K562 (cell line): ENCODE measurements around the gene GPR37L1. TPM values are rescaled to one million over a fixed set of nuclear protein-coding genes. Genes with fewer than 3 reads are reported as not detected.

ENCODE experiments used
- ATAC-seq: fragments of 200-7000 bp; cut with Tn5 transposase; 3 replicates; pipeline ENCODE4 v1.9.1; 2020; ENCODE audit warnings: moderate library complexity
- BruUV-seq: library from RNA; stranded (reverse); fragments of 400-500 nt; replicated peaks from 2 replicates; lab custom pipeline; 2021; lab: Mats Ljungman, UMichigan
- CTCF ChIA-PET: fragments of 300-600 bp; formaldehyde crosslinking; extraction: SDS; loops from one replicate; lab custom pipeline; 2021; ENCODE audit warnings: low intra/inter-chr PET ratio; lab: Yijun Ruan, JAX
- POLR2A ChIA-PET: fragments of 300-600, 350-650 bp; sonication (Branson Sonifier 250); formaldehyde crosslinking; extraction: SDS; loops from one replicate; lab custom pipeline; 2021; ENCODE audit warnings: antibody characterized with exemption, inconsistent platforms; lab: Yijun Ruan, JAX
- DNase-seq, 4 experiments: peaks; one replicate each; pipeline versions ENCODE4 v3.0.0 to v3.0.0-alpha.2; 2011 to 2018; ENCODE audit warnings: low spot score in 3 of 4, mixed read lengths in 3 of 4; ENCODE audit errors: extremely low read depth in 1 of 4
- FAIRE-seq: peaks from 2 replicates; lab custom pipeline; 2011; peaks lifted over from hg19 to GRCh38; lab: Jason Lieb, UNC
- H2AFZ ChIP-seq: 2 replicates; pipeline ENCODE4 v1.6.0; 2011; ENCODE audit warnings: low read depth, low read length, control low read depth, inconsistent platforms
- H3K27ac ChIP-seq: fragments of 200-600 bp; 3 replicates; pipeline ENCODE4 v1.8.0; 2011; ENCODE audit warnings: low read depth, mild to moderate bottlenecking, control low read depth, inconsistent platforms, low read length, moderate library complexity, mixed read lengths; ENCODE audit errors: extremely low read depth
- H3K27me3 ChIP-seq, 2 experiments: fragments of 300-600 bp in 1 of 2; 2 replicates in 1 of 2; 3 replicates in 1 of 2; pipeline versions ENCODE4 v1.6.0 to v1.8.0; 2011; ENCODE audit warnings: inconsistent platforms in 2 of 2, low read length in 2 of 2, mild to moderate bottlenecking in 1 of 2, mixed read lengths in 1 of 2, moderate library complexity in 1 of 2; ENCODE audit not compliant: control insufficient read depth in 2 of 2, insufficient read depth in 2 of 2
- H3K36me3 ChIP-seq: fragments of 300-600 bp; 3 replicates; pipeline ENCODE4 v1.8.0; 2011; ENCODE audit warnings: mild to moderate bottlenecking, low read length, inconsistent platforms; ENCODE audit not compliant: control insufficient read depth, insufficient read depth
- H3K4me1 ChIP-seq, 2 experiments: fragments of 200-600 bp in 1 of 2; replicated peaks in 1 of 2; 2 replicates in 1 of 2; 3 replicates in 1 of 2; pipeline versions ENCODE4 v1.5.1 to v1.8.0; 2011; ENCODE audit warnings: inconsistent platforms in 2 of 2, low read length in 2 of 2, mild to moderate bottlenecking in 1 of 2, mixed read lengths in 1 of 2, moderate library complexity in 1 of 2; ENCODE audit not compliant: control insufficient read depth in 2 of 2, insufficient read depth in 2 of 2
- H3K4me2 ChIP-seq: 2 replicates; pipeline ENCODE4 v1.6.1; 2011; ENCODE audit warnings: low read length, control low read depth, inconsistent platforms, mixed read lengths; ENCODE audit not compliant: insufficient read depth
- H3K4me3 ChIP-seq: fragments of 200-600 bp; sonication (generic), shearing (Covaris generic); 2 replicates; pipeline ENCODE4 v1.5.1; 2016; ENCODE audit warnings: control low read depth, inconsistent platforms
- H3K79me2 ChIP-seq: fragments of 200-600 bp; 3 replicates; pipeline ENCODE4 v1.8.0; 2011; ENCODE audit warnings: low read length, inconsistent platforms; ENCODE audit not compliant: control insufficient read depth, insufficient read depth
- H3K9ac ChIP-seq, 2 experiments: 2 replicates each; pipeline versions ENCODE4 v1.6.0 to v1.6.1; 2011; ENCODE audit warnings: low read depth in 2 of 2, low read length in 2 of 2, control low read depth in 1 of 2, inconsistent platforms in 1 of 2, mild to moderate bottlenecking in 1 of 2, mixed read lengths in 1 of 2; ENCODE audit not compliant: insufficient read depth in 1 of 2
- H3K9me1 ChIP-seq: one replicate; pipeline ENCODE4 v1.6.0; 2011; ENCODE audit warnings: inconsistent platforms, mild to moderate bottlenecking, low read length, moderate library complexity; ENCODE audit not compliant: control insufficient read depth, insufficient read depth
- H3K9me3 ChIP-seq: replicated peaks from 2 replicates; pipeline ENCODE4 v1.5.1; 2011; ENCODE audit warnings: low read depth, low read length, inconsistent platforms; ENCODE audit not compliant: control insufficient read depth, insufficient read depth
- H4K20me1 ChIP-seq: replicated peaks from 2 replicates; pipeline ENCODE4 v1.6.1; 2011; ENCODE audit warnings: low read length, inconsistent platforms, mixed read lengths; ENCODE audit not compliant: control insufficient read depth, insufficient read depth
- FOXA3 ChIP-seq, 2 experiments: fragments of 450-650 bp in 1 of 2; sonication (generic) in 1 of 2; formaldehyde crosslinking; IDR thresholded peaks in 1 of 2; conservative IDR thresholded peaks in 1 of 2; 2 replicates each; pipeline versions ENCODE4 v1.4.0 to v1.8.0; 2020 to 2022; ENCODE audit warnings: mild to moderate bottlenecking in 2 of 2, missing genetic modification reagents in 1 of 2
- MEF2A ChIP-seq: IDR thresholded peaks from 2 replicates; pipeline ENCODE4 v1.6.1; 2011; ENCODE audit warnings: low read depth, mild to moderate bottlenecking, low read length, moderate library complexity; ENCODE audit not compliant: control insufficient read depth
- POLR2G ChIP-seq: fragments of 200-400 bp; formaldehyde crosslinking; IDR thresholded peaks from 2 replicates; pipeline ENCODE4 v1.6.1; 2017; ENCODE audit warnings: low read depth, mild to moderate bottlenecking, antibody characterized with exemption, low read length, moderate library complexity
- STAT5A ChIP-seq: IDR thresholded peaks from 2 replicates; pipeline ENCODE4 v1.6.1; 2012; ENCODE audit warnings: low read length, inconsistent platforms, borderline replicate concordance
- TOE1 ChIP-seq, 2 experiments: fragments of 450-650 bp in 1 of 2; sonication (generic) in 1 of 2; formaldehyde crosslinking in 1 of 2; IDR thresholded peaks; 2 replicates each; pipeline versions ENCODE4 v1.7.1 to v1.8.0; 2016 to 2022; ENCODE audit warnings: borderline replicate concordance in 2 of 2, mild to moderate bottlenecking in 2 of 2, antibody characterized with exemption in 1 of 2, inconsistent platforms in 1 of 2, low read depth in 1 of 2, missing genetic modification reagents in 1 of 2, moderate library complexity in 1 of 2
- ZNF134 ChIP-seq: fragments of 250-450 bp; sonication (Bioruptor Pico); conservative IDR thresholded peaks from 2 replicates; pipeline ENCODE4 v1.4.0; 2020
- WGBS: fragments of 100-300 bp; shearing (Covaris generic); methylation state at CpG from one replicate; pipeline ENCODE4 v1.1.6; 2016; ENCODE audit warnings: low coverage, mixed read lengths; ENCODE audit not compliant: insufficient coverage; ENCODE audit errors: missing lambda C conversion rate; 5-methylcytosine and 5-hydroxymethylcytosine counted together
- in situ Hi-C: fragments of 300-500 bp; cut with MboI; formaldehyde crosslinking; loops from 4 replicates; pipeline ENCODE4 v1.15.0; 2018; ENCODE audit warnings: inconsistent platforms, mixed read lengths
- intact Hi-C: fragments of 100-400 bp; cut with micrococcal nuclease; formaldehyde crosslinking; loops from 2 replicates; pipeline ENCODE4 v1.14.2; 2022
- polyA plus RNA-seq, 8 experiments: library from polyadenylated mRNA; depleted of rRNA in 4 of 8; stranded (reverse) in 5 of 8; unstranded in 3 of 8; fragments of >200 nt; fragmentation: Nextera tagmentation in 2 of 8; fragmentation: Illumina TruSeq in 1 of 8; extraction: Ambion mirVana in 2 of 8; extraction: Trizol in 1 of 8; gene quantifications; 2 replicates each; pipeline versions ENCODE4 v1.2.1 to v1.2.3, GENCODE V29; 2011 to 2014; ENCODE audit warnings: inconsistent platforms in 1 of 8, missing spikeins in 1 of 8
- total RNA-seq, 7 experiments: library from RNA; depleted of rRNA in 6 of 7; stranded (reverse); fragments of >200 nt in 6 of 7; fragmentation: Illumina TruSeq in 2 of 7; extraction: Trizol in 2 of 7; gene quantifications; 2 replicates each; pipeline versions ENCODE4 v1.2.1 to v1.2.3, GENCODE V29; 2011 to 2021; ENCODE audit warnings: low replicate concordance in 1 of 7
- TF ChIP-seq, protein P1 (sequence below): fragments of 450-650 bp; IDR thresholded peaks from 2 replicates; pipeline ENCODE4 v1.6.1; 2017; ENCODE audit warnings: antibody characterized with exemption
- TF ChIP-seq, protein P2 (sequence below): fragments of 250-450 bp; sonication (Bioruptor Pico); IDR thresholded peaks from 2 replicates; pipeline ENCODE4 v1.9.0; 2021; ENCODE audit warnings: mild to moderate bottlenecking, inconsistent platforms

Gene GPR37L1
- total and polyA plus RNA-seq, 9 of the 15 experiments (the other 6 are each of a cell fraction or from before 2014, with no cell fraction given) = not detected

DNA sequence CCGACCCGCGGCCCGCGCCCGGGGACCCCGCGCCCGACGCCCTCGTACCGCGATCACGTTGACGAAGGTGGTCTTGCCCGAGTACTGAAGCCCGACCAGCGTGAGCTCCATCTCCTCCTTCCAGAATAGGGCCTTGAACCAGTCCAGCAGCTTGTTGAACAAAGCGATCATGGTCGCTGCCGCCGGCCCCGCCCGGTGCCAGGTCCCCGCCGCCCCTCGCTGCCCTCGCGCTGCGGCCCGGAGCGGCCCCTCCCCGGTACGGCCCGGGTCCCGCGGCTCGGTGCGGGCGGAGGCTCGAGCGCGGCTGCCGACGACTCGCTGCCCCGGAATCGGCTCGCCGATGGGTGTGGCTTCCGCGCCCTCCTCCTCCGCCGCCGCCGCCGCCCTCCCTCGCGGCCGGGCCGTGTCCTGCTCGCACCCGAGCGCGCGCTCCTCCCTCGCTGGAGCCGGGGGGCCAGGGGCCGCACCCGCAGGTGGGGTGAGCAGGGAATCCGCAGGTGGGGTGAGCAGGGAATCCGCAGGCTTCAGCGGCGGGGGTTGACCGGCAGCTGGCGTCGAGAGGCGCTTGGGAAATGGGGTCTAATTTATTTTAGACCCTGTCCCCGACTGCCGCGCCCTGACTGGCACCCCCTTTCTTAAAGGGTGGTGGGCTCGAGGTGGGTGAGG lies 21.8 kb downstream of the GPR37L1 start, which contains the start of gene ARL8A:
Gene ARL8A, minus strand, starts transcription at position 336 of the 666 bp plus-strand sequence. Its CDS starts 165 bp downstream, at position 171.
- POLR2A ChIA-PET = interaction anchor here (0.6 to 8.9 kb wide), 8 partner anchors 8 to 181 kb away, joined by 3 to 49 read pairs (median 4); no protein-coding TSS in a partner anchor
- CTCF ChIA-PET = no interaction called here
- peak; percentile 92 for TF ChIP-seq POLR2G
- no peak for TF ChIP-seq FOXA3 (CRISPR knock-in tag; conservative IDR thresholded peaks at IDR 0.05 in 1 of 2, IDR thresholded peaks at IDR 0.05 in 1 of 2)
- TF ChIP-seq, protein P1, sequence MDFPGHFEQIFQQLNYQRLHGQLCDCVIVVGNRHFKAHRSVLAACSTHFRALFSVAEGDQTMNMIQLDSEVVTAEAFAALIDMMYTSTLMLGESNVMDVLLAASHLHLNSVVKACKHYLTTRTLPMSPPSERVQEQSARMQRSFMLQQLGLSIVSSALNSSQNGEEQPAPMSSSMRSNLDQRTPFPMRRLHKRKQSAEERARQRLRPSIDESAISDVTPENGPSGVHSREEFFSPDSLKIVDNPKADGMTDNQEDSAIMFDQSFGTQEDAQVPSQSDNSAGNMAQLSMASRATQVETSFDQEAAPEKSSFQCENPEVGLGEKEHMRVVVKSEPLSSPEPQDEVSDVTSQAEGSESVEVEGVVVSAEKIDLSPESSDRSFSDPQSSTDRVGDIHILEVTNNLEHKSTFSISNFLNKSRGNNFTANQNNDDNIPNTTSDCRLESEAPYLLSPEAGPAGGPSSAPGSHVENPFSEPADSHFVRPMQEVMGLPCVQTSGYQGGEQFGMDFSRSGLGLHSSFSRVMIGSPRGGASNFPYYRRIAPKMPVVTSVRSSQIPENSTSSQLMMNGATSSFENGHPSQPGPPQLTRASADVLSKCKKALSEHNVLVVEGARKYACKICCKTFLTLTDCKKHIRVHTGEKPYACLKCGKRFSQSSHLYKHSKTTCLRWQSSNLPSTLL = no peak
- TF ChIP-seq ZNF134 (CRISPR knock-in tag) = 0 out of 2 replicates have a peak, but pooled peaks have one; percentile 27
- TF ChIP-seq, protein P2, sequence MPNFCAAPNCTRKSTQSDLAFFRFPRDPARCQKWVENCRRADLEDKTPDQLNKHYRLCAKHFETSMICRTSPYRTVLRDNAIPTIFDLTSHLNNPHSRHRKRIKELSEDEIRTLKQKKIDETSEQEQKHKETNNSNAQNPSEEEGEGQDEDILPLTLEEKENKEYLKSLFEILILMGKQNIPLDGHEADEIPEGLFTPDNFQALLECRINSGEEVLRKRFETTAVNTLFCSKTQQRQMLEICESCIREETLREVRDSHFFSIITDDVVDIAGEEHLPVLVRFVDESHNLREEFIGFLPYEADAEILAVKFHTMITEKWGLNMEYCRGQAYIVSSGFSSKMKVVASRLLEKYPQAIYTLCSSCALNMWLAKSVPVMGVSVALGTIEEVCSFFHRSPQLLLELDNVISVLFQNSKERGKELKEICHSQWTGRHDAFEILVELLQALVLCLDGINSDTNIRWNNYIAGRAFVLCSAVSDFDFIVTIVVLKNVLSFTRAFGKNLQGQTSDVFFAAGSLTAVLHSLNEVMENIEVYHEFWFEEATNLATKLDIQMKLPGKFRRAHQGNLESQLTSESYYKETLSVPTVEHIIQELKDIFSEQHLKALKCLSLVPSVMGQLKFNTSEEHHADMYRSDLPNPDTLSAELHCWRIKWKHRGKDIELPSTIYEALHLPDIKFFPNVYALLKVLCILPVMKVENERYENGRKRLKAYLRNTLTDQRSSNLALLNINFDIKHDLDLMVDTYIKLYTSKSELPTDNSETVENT = 0 out of 2 replicates have a peak, but pooled peaks have one; percentile 15
- peak; percentile 25; the same call in 1 of the 2 replicates for TF ChIP-seq TOE1 (IDR thresholded peaks at IDR 0.05; ENCODE audit: borderline replicate concordance)
- no peak for TF ChIP-seq TOE1 (CRISPR knock-in tag; IDR thresholded peaks at IDR 0.05; ENCODE audit: borderline replicate concordance, low read depth)
- no peak for TF ChIP-seq STAT5A
- TF ChIP-seq MEF2A = no peak

More for the DNA sequence above, 21.8 kb downstream of the GPR37L1 start, which contains the start of gene ARL8A:
- H3K4me2 ChIP-seq = peak within 1 kb of the TSS; percentile 84
- H4K20me1 ChIP-seq = peaks cover 7% of the 10 kb centered on the region
- peak; percentile 81 to 92 (median 91) for DNase-seq
- H3K4me1 ChIP-seq = peaks cover 19 to 31% of the 10 kb centered on the region in 2 experiments; a peak in 4 of 5 replicates
- peak within 1 kb of the TSS; percentile 80 for H3K4me3 ChIP-seq
- WGBS = under 1% methylated on average over 62 of the region's 82 CpGs
- intact Hi-C loops = no loop called here
- peak within 1 kb of the TSS; percentile 76 to 97 for H3K9ac ChIP-seq
- no peaks in the 10 kb centered on the region for H3K9me3 ChIP-seq
- peak; percentile 86 for ATAC-seq
- peaks cover 4% of the 10 kb centered on the region for H3K9me1 ChIP-seq
- peak within 1 kb of the TSS; percentile 96 for H2AFZ ChIP-seq
- peak within 1 kb of the TSS; percentile 73 for H3K27ac ChIP-seq
- H3K79me2 ChIP-seq = peaks cover 30% of the 10 kb centered on the region
- peaks cover 35% of the 10 kb centered on the region for H3K36me3 ChIP-seq
- no peaks in the 10 kb centered on the region for H3K27me3 ChIP-seq
- FAIRE-seq = no peak
- no TSS peak for BruUV-seq
- in situ Hi-C loops = no loop called here
